Omental fat pad (tissue), 4 donors: ENCODE results near the gene PHLDA3. TPM values are rescaled to one million over a fixed set of nuclear protein-coding genes. Genes with fewer than 3 reads are reported as not detected.
"Not testable (repeated sequence)": the region's sequence is repeated elsewhere in the genome, so short reads cannot be mapped to it uniquely, and the experiment has no call there.

Experiments used
- ATAC-seq: fragments of 150-250 bp; one replicate; pipeline ENCODE4 v1.9.1; 2016; ENCODE audit warnings: mild to moderate bottlenecking, moderate library complexity; ENCODE audit not compliant: low FRiP score
- DNase-seq: peaks from one replicate; pipeline ENCODE4 v3.0.0-alpha.2; 2019; ENCODE audit warnings: low spot score
- CTCF ChIP-seq, 3 donors: fragments of 450-650 bp; IDR thresholded peaks; one replicate each; pipeline ENCODE4 v1.5.1; 2016 to 2017; ENCODE audit warnings: antibody characterized with exemption in 3 of 3, mild to moderate bottlenecking in 3 of 3, moderate library complexity in 2 of 3
- total RNA-seq, 4 donors: library from RNA; depleted of rRNA; stranded (reverse); fragments of >200 nt; gene quantifications; one replicate each; pipeline ENCODE4 v1.1.0, GENCODE V29; 2016

Gene PHLDA3
- total RNA-seq, 4 donors from 2014 or later, result 95.2 to 392 (median 148) TPM

- no peak for TF ChIP-seq CTCF (IDR thresholded peaks at IDR 0.05)
- DNase-seq (no peak), ATAC-seq (peak; percentile 60)
These were observed 25.0 kb upstream of the PHLDA3 start for GRCh38 chr1:201493757-201494617.

GRCh38 chr1:201493026-201493656 lies 24.2 kb upstream of the PHLDA3 start:
- not testable (repeated sequence) for ATAC-seq, DNase-seq

GRCh38 chr1:201491896-201492511 lies 23.0 kb upstream of the PHLDA3 start:
- TF ChIP-seq CTCF (IDR thresholded peaks at IDR 0.05), result no peak
- ATAC-seq (no peak), DNase-seq (no peak)

- DNase-seq, result no peak
- TF ChIP-seq CTCF (IDR thresholded peaks at IDR 0.05), result no peak
- ATAC-seq, result no peak
These were observed 21.7 kb upstream of the PHLDA3 start for GRCh38 chr1:201490708-201491131.

GRCh38 chr1:201489643-201490261 lies 20.8 kb upstream of the PHLDA3 start:
- TF ChIP-seq CTCF (IDR thresholded peaks at IDR 0.05), result no peak
- DNase-seq, result no peak
- no peak for ATAC-seq

GRCh38 chr1:201488830-201489589 lies 20.0 kb upstream of the PHLDA3 start:
- DNase-seq, result no peak
- peak; percentile 63 for ATAC-seq
- TF ChIP-seq CTCF (IDR thresholded peaks at IDR 0.05), result no peak
